HepG2 (cell line): ENCODE results near the gene TSEN54. TPM values are rescaled to one million over a fixed set of nuclear protein-coding genes. Genes with fewer than 3 reads are reported as not detected.

Experiments
- CBX2 ChIP-seq, 2 experiments: fragments of 200-600 bp in 1 of 2; sonication (generic); formaldehyde crosslinking in 1 of 2; IDR thresholded peaks; 2 replicates each; pipeline versions ENCODE4 v1.7.0 to v1.8.1; 2018 to 2022; ENCODE audit warnings: low read depth in 2 of 2, low read length in 1 of 2, mild to moderate bottlenecking in 1 of 2, missing genetic modification reagents in 1 of 2
- ELF1 ChIP-seq: sonication (generic); formaldehyde crosslinking; IDR thresholded peaks from 2 replicates; pipeline ENCODE4 v1.4.0; 2020; ENCODE audit warnings: missing genetic modification reagents
- RELA ChIP-seq: sonication (generic); formaldehyde crosslinking; IDR thresholded peaks from 2 replicates; pipeline ENCODE4 v1.4.0; 2020; ENCODE audit warnings: missing genetic modification reagents
- STAT5B ChIP-seq: sonication (generic); formaldehyde crosslinking; IDR thresholded peaks from 2 replicates; pipeline ENCODE4 v1.4.0; 2020; ENCODE audit warnings: missing genetic modification reagents
- ZBTB38 ChIP-seq: sonication (generic); formaldehyde crosslinking; IDR thresholded peaks from 2 replicates; pipeline ENCODE4 v1.5.1; 2020; ENCODE audit warnings: mild to moderate bottlenecking, missing genetic modification reagents
- ZEB1 ChIP-seq: IDR thresholded peaks from 2 replicates; pipeline ENCODE4 v1.6.1; 2012; ENCODE audit warnings: mild to moderate bottlenecking, low read depth, inconsistent platforms; ENCODE audit not compliant: insufficient replicate concordance
- ZFP1 ChIP-seq: IDR thresholded peaks from 2 replicates; pipeline ENCODE4 v1.6.1; 2016
- ZNF572 ChIP-seq: sonication (generic); formaldehyde crosslinking; IDR thresholded peaks from 2 replicates; pipeline ENCODE4 v1.5.1; 2020; ENCODE audit warnings: mild to moderate bottlenecking, missing genetic modification reagents
- ZNF644 ChIP-seq: IDR thresholded peaks from 2 replicates; pipeline ENCODE4 v1.6.1; 2016; ENCODE audit warnings: low read depth
- ZNF749 ChIP-seq: sonication (generic); formaldehyde crosslinking; IDR thresholded peaks from 2 replicates; pipeline ENCODE4 v1.8.0; 2022; ENCODE audit warnings: mild to moderate bottlenecking, missing genetic modification reagents, moderate library complexity, borderline replicate concordance
- polyA plus RNA-seq, 8 experiments: library from polyadenylated mRNA; depleted of rRNA in 3 of 8; stranded (reverse) in 7 of 8; unstranded in 1 of 8; fragments of >200 nt; fragmentation: Illumina TruSeq in 4 of 8; extraction: Trizol in 4 of 8; gene quantifications; 2 replicates each; pipeline versions ENCODE4 v1.2.1 to v1.2.3, GENCODE V29; 2011 to 2016; ENCODE audit warnings: low read depth in 4 of 8, missing spikeins in 1 of 8, mixed read lengths in 1 of 8; ENCODE audit not compliant: insufficient read depth in 1 of 8
- total RNA-seq, 5 experiments: library from RNA; depleted of rRNA; stranded (reverse); fragments of >200 nt; fragmentation: Illumina TruSeq; extraction: Trizol; gene quantifications; 2 replicates each; pipeline ENCODE4 v1.2.3, GENCODE V29; 2016; ENCODE audit warnings: low read depth in 1 of 5
- TF ChIP-seq, protein P1 (sequence below): sonication (generic); formaldehyde crosslinking; IDR thresholded peaks from 2 replicates; pipeline ENCODE4 v1.5.0; 2020; ENCODE audit warnings: mild to moderate bottlenecking, missing genetic modification reagents, borderline replicate concordance
- TF ChIP-seq, protein P2 (sequence below): sonication (generic); formaldehyde crosslinking; IDR thresholded peaks from 2 replicates; pipeline ENCODE4 v1.8.1; 2022; ENCODE audit warnings: low read depth, mild to moderate bottlenecking, missing genetic modification reagents
- TF ChIP-seq, protein P3 (sequence below): sonication (generic); formaldehyde crosslinking; IDR thresholded peaks from 2 replicates; pipeline ENCODE4 v1.4.0; 2020; ENCODE audit warnings: missing genetic modification reagents
- TF ChIP-seq, protein P4 (sequence below): sonication (generic); formaldehyde crosslinking; IDR thresholded peaks from 2 replicates; pipeline ENCODE4 v1.4.0; 2020; ENCODE audit warnings: missing genetic modification reagents
- TF ChIP-seq, protein P5 (sequence below): sonication (generic); formaldehyde crosslinking; conservative IDR thresholded peaks from 2 replicates; pipeline ENCODE4 v1.8.0; 2022; ENCODE audit warnings: missing genetic modification reagents

The TSEN54 gene
- total and polyA plus RNA-seq, 2 of the 13 experiments (the other 11 are each of a cell fraction or from before 2014, with no cell fraction given): 62.9 to 63.3 TPM

DNA sequence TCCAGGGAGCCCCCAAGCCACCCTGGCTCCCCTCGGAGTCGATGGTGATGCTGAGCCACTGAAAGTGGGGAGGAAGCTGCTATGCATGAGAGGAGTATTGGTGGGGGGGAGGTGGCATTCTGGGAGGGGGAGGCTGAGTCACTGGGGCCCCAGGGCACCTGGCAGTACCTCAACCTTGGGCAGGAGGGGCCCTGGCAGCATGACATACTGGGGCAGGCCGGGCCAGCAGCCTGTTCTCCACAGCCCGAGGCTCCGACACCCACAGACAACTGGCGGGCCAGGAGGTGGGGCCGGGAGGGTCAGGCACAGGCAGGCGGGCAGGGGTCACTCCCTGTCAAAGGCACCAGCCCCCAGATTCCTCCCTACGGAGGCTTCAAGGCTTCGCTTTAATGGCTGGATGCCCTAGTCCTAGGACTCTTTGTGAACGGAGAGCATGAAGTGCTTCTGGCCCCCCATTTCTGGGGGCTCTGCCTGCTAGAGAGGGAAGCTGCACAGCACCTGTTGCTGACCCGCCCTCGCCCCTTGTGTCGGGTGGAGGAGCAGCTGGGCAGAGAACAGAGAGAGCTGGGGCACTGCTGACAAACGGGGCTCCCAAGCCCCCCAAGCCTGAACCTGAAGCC, 1.9 kb upstream of the TSEN54 start (continued):
- TF ChIP-seq, protein P1, sequence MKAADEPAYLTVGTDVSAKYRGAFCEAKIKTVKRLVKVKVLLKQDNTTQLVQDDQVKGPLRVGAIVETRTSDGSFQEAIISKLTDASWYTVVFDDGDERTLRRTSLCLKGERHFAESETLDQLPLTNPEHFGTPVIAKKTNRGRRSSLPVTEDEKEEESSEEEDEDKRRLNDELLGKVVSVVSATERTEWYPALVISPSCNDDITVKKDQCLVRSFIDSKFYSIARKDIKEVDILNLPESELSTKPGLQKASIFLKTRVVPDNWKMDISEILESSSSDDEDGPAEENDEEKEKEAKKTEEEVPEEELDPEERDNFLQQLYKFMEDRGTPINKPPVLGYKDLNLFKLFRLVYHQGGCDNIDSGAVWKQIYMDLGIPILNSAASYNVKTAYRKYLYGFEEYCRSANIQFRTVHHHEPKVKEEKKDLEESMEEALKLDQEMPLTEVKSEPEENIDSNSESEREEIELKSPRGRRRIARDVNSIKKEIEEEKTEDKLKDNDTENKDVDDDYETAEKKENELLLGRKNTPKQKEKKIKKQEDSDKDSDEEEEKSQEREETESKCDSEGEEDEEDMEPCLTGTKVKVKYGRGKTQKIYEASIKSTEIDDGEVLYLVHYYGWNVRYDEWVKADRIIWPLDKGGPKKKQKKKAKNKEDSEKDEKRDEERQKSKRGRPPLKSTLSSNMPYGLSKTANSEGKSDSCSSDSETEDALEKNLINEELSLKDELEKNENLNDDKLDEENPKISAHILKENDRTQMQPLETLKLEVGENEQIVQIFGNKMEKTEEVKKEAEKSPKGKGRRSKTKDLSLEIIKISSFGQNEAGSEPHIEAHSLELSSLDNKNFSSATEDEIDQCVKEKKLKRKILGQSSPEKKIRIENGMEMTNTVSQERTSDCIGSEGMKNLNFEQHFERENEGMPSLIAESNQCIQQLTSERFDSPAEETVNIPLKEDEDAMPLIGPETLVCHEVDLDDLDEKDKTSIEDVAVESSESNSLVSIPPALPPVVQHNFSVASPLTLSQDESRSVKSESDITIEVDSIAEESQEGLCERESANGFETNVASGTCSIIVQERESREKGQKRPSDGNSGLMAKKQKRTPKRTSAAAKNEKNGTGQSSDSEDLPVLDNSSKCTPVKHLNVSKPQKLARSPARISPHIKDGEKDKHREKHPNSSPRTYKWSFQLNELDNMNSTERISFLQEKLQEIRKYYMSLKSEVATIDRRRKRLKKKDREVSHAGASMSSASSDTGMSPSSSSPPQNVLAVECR (CRISPR knock-in tag): no peak
- TF ChIP-seq ZNF749 (CRISPR knock-in tag) (0 out of 2 replicates have a peak, but pooled peaks have one; percentile 8), ZNF644 (CRISPR knock-in tag) (no peak), ELF1 (no peak), CBX2 (IDR thresholded peaks at IDR 0.05; ENCODE audit: low read depth, low read length) (no peak), CBX2 (CRISPR knock-in tag; IDR thresholded peaks at IDR 0.05; ENCODE audit: low read depth) (no peak), ZBTB38 (CRISPR knock-in tag) (no peak), RELA (CRISPR knock-in tag) (no peak), ZNF572 (CRISPR knock-in tag) (no peak), STAT5B (CRISPR knock-in tag) (no peak), ZEB1 (peak; percentile 23), ZFP1 (CRISPR knock-in tag) (no peak)
- TF ChIP-seq, protein P2, sequence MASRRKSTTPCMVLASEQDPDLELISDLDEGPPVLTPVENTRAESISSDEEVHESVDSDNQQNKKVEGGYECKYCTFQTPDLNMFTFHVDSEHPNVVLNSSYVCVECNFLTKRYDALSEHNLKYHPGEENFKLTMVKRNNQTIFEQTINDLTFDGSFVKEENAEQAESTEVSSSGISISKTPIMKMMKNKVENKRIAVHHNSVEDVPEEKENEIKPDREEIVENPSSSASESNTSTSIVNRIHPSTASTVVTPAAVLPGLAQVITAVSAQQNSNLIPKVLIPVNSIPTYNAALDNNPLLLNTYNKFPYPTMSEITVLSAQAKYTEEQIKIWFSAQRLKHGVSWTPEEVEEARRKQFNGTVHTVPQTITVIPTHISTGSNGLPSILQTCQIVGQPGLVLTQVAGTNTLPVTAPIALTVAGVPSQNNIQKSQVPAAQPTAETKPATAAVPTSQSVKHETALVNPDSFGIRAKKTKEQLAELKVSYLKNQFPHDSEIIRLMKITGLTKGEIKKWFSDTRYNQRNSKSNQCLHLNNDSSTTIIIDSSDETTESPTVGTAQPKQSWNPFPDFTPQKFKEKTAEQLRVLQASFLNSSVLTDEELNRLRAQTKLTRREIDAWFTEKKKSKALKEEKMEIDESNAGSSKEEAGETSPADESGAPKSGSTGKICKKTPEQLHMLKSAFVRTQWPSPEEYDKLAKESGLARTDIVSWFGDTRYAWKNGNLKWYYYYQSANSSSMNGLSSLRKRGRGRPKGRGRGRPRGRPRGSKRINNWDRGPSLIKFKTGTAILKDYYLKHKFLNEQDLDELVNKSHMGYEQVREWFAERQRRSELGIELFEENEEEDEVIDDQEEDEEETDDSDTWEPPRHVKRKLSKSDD (CRISPR knock-in tag): no peak
- TF ChIP-seq, protein P3, sequence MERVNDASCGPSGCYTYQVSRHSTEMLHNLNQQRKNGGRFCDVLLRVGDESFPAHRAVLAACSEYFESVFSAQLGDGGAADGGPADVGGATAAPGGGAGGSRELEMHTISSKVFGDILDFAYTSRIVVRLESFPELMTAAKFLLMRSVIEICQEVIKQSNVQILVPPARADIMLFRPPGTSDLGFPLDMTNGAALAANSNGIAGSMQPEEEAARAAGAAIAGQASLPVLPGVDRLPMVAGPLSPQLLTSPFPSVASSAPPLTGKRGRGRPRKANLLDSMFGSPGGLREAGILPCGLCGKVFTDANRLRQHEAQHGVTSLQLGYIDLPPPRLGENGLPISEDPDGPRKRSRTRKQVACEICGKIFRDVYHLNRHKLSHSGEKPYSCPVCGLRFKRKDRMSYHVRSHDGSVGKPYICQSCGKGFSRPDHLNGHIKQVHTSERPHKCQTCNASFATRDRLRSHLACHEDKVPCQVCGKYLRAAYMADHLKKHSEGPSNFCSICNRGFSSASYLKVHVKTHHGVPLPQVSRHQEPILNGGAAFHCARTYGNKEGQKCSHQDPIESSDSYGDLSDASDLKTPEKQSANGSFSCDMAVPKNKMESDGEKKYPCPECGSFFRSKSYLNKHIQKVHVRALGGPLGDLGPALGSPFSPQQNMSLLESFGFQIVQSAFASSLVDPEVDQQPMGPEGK (CRISPR knock-in tag): peak; percentile 55
- TF ChIP-seq, protein P4, sequence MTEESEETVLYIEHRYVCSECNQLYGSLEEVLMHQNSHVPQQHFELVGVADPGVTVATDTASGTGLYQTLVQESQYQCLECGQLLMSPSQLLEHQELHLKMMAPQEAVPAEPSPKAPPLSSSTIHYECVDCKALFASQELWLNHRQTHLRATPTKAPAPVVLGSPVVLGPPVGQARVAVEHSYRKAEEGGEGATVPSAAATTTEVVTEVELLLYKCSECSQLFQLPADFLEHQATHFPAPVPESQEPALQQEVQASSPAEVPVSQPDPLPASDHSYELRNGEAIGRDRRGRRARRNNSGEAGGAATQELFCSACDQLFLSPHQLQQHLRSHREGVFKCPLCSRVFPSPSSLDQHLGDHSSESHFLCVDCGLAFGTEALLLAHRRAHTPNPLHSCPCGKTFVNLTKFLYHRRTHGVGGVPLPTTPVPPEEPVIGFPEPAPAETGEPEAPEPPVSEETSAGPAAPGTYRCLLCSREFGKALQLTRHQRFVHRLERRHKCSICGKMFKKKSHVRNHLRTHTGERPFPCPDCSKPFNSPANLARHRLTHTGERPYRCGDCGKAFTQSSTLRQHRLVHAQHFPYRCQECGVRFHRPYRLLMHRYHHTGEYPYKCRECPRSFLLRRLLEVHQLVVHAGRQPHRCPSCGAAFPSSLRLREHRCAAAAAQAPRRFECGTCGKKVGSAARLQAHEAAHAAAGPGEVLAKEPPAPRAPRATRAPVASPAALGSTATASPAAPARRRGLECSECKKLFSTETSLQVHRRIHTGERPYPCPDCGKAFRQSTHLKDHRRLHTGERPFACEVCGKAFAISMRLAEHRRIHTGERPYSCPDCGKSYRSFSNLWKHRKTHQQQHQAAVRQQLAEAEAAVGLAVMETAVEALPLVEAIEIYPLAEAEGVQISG: peak; percentile 24; the same call in 1 of the 2 replicates
- TF ChIP-seq, protein P5, sequence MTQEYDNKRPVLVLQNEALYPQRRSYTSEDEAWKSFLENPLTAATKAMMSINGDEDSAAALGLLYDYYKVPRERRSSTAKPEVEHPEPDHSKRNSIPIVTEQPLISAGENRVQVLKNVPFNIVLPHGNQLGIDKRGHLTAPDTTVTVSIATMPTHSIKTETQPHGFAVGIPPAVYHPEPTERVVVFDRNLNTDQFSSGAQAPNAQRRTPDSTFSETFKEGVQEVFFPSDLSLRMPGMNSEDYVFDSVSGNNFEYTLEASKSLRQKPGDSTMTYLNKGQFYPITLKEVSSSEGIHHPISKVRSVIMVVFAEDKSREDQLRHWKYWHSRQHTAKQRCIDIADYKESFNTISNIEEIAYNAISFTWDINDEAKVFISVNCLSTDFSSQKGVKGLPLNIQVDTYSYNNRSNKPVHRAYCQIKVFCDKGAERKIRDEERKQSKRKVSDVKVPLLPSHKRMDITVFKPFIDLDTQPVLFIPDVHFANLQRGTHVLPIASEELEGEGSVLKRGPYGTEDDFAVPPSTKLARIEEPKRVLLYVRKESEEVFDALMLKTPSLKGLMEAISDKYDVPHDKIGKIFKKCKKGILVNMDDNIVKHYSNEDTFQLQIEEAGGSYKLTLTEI (CRISPR knock-in tag): no peak
